Adrenal gland (tissue), 5 donors: Measurements from ENCODE around the gene ASB10.

Experiments used
- CTCF ChIP-seq, 6 experiments: fragments of 450-650 bp in 4 of 6; fragments of 200-600 bp in 2 of 6; sonication (generic) in 1 of 6; IDR thresholded peaks; 1 replicate in 5 of 6; 2 replicates in 1 of 6; pipeline versions ENCODE4 v1.5.1 to v1.8.0; 2016 to 2021; ENCODE audit warnings: antibody characterized with exemption in 6 of 6, mild to moderate bottlenecking in 2 of 6, moderate library complexity in 1 of 6
- POLR2A ChIP-seq, 2 donors: fragments of 450-650 bp; IDR thresholded peaks; one replicate each; pipeline ENCODE4 v1.6.1; 2017; ENCODE audit warnings: antibody characterized with exemption in 2 of 2, mild to moderate bottlenecking in 2 of 2, moderate library complexity in 1 of 2
- donor health status: DM: no; HTN: no; CAD: no.

GRCh38 chr7:151141311-151141854 is 45.7 kb downstream of the ASB10 start:
- TF ChIP-seq POLR2A (IDR thresholded peaks at IDR 0.05) (no peak), CTCF (IDR thresholded peaks at IDR 0.05) (no peak)
